Measurements from ENCODE around the gene GHRHR. TPM values are rescaled to one million over a fixed set of nuclear protein-coding genes. Genes with fewer than 3 reads are reported as not detected.

Gene GHRHR
- total and polyA plus RNA-seq, 11 donors = not detected

DNA sequence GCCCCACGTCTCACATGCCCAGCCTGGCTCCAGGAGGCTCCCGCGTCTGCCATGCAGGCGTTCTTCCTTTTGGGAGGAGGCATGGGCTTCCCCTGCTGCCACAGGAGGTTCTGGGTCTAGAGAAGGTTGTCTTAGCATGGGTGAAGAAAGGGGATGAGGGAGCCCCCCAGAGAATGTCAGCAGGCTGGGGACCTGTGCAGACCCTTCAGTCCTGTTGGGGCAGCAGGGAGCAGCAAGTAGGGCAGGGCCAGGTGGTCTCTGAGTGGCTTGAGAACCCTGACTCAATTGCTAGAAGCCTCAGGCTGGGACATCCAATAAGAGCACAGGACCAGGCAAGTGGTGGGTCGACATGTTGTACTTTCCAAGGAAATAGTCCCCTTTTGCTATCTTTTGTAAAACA lies 54.0 kb downstream of the GHRHR start:
- DNase-seq = no peak
- no peak for TF ChIP-seq POLR2A (IDR thresholded peaks at IDR 0.05)
- TF ChIP-seq, protein P1, sequence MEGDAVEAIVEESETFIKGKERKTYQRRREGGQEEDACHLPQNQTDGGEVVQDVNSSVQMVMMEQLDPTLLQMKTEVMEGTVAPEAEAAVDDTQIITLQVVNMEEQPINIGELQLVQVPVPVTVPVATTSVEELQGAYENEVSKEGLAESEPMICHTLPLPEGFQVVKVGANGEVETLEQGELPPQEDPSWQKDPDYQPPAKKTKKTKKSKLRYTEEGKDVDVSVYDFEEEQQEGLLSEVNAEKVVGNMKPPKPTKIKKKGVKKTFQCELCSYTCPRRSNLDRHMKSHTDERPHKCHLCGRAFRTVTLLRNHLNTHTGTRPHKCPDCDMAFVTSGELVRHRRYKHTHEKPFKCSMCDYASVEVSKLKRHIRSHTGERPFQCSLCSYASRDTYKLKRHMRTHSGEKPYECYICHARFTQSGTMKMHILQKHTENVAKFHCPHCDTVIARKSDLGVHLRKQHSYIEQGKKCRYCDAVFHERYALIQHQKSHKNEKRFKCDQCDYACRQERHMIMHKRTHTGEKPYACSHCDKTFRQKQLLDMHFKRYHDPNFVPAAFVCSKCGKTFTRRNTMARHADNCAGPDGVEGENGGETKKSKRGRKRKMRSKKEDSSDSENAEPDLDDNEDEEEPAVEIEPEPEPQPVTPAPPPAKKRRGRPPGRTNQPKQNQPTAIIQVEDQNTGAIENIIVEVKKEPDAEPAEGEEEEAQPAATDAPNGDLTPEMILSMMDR (IDR thresholded peaks at IDR 0.05) = no peak
- H3K4me3 ChIP-seq = no peak overlapping the region
- H3K27me3 ChIP-seq = no peaks in the 10 kb centered on the region
- ATAC-seq = no peak
- WGBS, 4 donors = 88 to 95% (median 90%) methylated on average over 5 of the region's 5 CpGs
- H3K4me1 ChIP-seq = peaks cover 0 to 9% (median 0%) of the 10 kb centered on the region in 12 donors
- no peaks in the 10 kb centered on the region for H3K36me3 ChIP-seq
- H3K27ac ChIP-seq = no peak overlapping the region
- intact Hi-C loops (cut with DNase I) = no loop called here
- H3K9me3 ChIP-seq = no peaks in the 10 kb centered on the region

DNA sequence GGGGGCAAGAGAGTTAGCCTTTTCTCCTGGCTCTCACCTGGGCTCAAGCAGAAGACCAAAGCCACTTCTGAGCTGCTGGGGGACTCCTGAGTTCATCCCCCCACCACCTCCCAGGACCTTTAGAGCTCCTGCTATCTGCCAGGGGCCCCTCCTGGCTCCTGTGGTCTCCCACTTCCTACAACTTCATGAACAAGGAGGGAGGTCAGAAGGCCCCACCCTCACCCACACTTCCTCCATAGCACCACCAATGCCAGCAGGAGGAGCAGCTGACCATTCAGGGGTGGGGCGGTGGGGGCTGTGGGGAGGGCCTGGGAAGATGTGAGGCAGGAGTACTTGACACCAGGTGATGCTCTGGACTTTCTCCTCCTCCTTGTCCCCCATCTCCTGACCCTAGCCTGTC lies 55.8 kb downstream of the GHRHR start:
- H3K9me3 ChIP-seq = no peaks in the 10 kb centered on the region
- H3K4me3 ChIP-seq = no peak overlapping the region
- DNase-seq (no peak), ATAC-seq (no peak)
- WGBS, 4 donors = 75 to 92% (median 89%) methylated on average over 1 of the region's 1 CpG
- no peaks in the 10 kb centered on the region for H3K36me3 ChIP-seq
- H3K4me1 ChIP-seq = peaks cover 0 to 9% (median 0%) of the 10 kb centered on the region in 12 donors
- intact Hi-C loops (cut with DNase I) = no loop called here
- no peak overlapping the region for H3K27ac ChIP-seq
- TF ChIP-seq POLR2A (IDR thresholded peaks at IDR 0.05) = no peak
- TF ChIP-seq, protein P1 (IDR thresholded peaks at IDR 0.05) = no peak
- H3K27me3 ChIP-seq = no peaks in the 10 kb centered on the region

DNA sequence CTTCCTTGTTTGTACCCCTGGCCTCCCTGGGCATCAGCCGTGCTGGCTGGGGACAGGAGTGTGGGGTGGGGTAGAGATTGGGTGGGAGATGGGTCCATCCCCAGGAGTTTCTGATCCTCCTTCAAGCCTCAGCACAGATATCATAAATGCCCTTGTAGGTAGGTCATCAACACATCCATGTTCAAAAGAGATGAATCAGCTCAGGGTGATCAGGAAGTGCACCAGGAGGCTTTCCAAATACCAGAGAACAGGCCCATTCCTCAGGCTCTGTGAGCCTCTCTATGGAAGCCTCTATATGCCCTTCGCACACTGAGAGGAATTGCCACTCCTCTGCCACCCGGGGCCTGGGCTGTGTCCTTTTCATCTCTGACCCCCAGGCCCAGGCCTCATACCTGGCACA lies 56.4 kb downstream of the GHRHR start:
- no peak overlapping the region for H3K4me3 ChIP-seq
- no peaks in the 10 kb centered on the region for H3K27me3 ChIP-seq
- H3K9me3 ChIP-seq = no peaks in the 10 kb centered on the region
- ATAC-seq = no peak
- intact Hi-C loops (cut with DNase I) = no loop called here
- 84 to 94% (median 91%) methylated on average over 3 of the region's 3 CpGs for WGBS, 4 donors
- peaks cover 0 to 9% (median 0%) of the 10 kb centered on the region in 12 donors for H3K4me1 ChIP-seq
- H3K36me3 ChIP-seq = no peaks in the 10 kb centered on the region
- DNase-seq = no peak
- TF ChIP-seq, protein P1 (IDR thresholded peaks at IDR 0.05) = no peak
- no peak for TF ChIP-seq POLR2A (IDR thresholded peaks at IDR 0.05)
- no peak overlapping the region for H3K27ac ChIP-seq

DNA sequence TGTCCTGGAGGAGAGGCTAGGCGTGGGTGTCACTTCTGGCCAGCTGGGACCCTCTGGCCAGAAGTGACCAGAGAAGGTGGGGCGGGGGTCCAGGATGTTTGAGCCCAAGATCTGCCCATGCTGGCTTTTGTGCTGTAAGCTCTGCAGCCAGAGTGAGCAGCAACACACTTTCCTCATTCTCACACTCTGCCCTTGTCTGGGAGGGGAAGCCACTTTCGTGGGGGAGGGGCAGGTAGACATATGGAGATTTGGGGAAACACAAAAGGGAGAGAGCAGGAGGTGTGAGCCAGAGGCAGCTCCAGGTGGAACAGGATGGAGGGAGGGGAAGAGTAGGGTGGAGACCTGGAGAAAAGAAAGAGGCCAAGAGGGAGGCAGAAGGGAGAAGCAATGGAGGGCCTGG lies 56.9 kb downstream of the GHRHR start:
- Histone ChIP-seq H3K4me3 (no peak overlapping the region), H3K27ac (no peak overlapping the region), H3K4me1 (peaks cover 0 to 9% (median 0%) of the 10 kb centered on the region in 12 donors), H3K9me3 (no peaks in the 10 kb centered on the region), H3K27me3 (no peaks in the 10 kb centered on the region), H3K36me3 (no peaks in the 10 kb centered on the region)
- 70 to 80% (median 74%) methylated on average over 3 of the region's 3 CpGs for WGBS, 4 donors
- ATAC-seq (no peak), DNase-seq (no peak)
- intact Hi-C loops (cut with DNase I) = no loop called here
- no peak for TF ChIP-seq POLR2A (IDR thresholded peaks at IDR 0.05)
- TF ChIP-seq, protein P1 (IDR thresholded peaks at IDR 0.05) = no peak

Measured in heart left ventricle (tissue), 16 donors.